Stimulated activated effector memory CD8-positive, alpha-beta T cell treated with anti-CD3 and anti-CD28 coated beads, Interleukin-12 subunit alpha, Interleukin-12 subunit beta, amount 100 ng/mL, for 72 hours (primary cell): Measurements from ENCODE around the gene FNDC3B.
A peak's percentile ranks its signal among the peaks of the same experiment; 100 is the strongest.

Source experiments
- ATAC-seq: fragments of 150-1000 bp; cut with Tn5 transposase; 2 replicates; pipeline ENCODE4 v1.10.0; 2021
- DNase-seq, 2 donors: peaks; one replicate each; pipeline ENCODE4 v3.0.0; 2021 to 2022; ENCODE audit warnings: low spot score in 2 of 2
- H3K27ac Mint-ChIP-seq: one replicate; pipeline ENCODE4 v1.8.0; 2022; ENCODE audit warnings: mild to moderate bottlenecking, mixed read lengths
- H3K36me3 Mint-ChIP-seq: one replicate; pipeline ENCODE4 v1.8.0; 2022; ENCODE audit warnings: mild to moderate bottlenecking, mixed read lengths
- H3K4me1 Mint-ChIP-seq: one replicate; pipeline ENCODE4 v1.8.0; 2022; ENCODE audit warnings: mixed read lengths
- H3K4me3 Mint-ChIP-seq: one replicate; pipeline ENCODE4 v1.8.0; 2022; ENCODE audit warnings: mild to moderate bottlenecking, mixed read lengths
- H3K9me3 Mint-ChIP-seq: one replicate; pipeline ENCODE4 v1.8.0; 2022; ENCODE audit warnings: mixed read lengths

The FNDC3B gene

DNA sequence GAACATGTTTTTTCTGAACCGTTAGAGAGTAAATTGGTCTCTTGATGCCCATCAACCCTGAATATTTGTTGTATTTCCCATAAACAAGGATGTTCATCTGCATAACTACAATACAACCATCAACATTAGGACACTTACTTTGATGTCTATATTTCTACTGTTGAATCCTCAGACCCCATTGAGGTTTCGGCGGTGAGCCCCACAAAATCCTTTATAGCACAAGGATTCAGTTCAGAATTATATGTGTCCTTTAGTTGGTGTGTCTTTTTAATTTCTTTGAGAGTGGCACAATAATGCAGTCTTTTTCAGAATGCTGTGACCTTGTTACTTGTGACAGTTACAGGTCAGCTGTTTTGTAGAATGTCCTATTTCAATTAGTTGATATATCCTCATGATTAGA, 158.0 kb downstream of the FNDC3B start:
- DNase-seq (no peak), ATAC-seq (no peak)
- Mint-ChIP-seq H3K27ac (no peak overlapping the region), H3K36me3 (no peaks in the 10 kb centered on the region), H3K4me3 (no peak overlapping the region), H3K9me3 (no peaks in the 10 kb centered on the region), H3K4me1 (peaks cover 7% of the 10 kb centered on the region)

DNA sequence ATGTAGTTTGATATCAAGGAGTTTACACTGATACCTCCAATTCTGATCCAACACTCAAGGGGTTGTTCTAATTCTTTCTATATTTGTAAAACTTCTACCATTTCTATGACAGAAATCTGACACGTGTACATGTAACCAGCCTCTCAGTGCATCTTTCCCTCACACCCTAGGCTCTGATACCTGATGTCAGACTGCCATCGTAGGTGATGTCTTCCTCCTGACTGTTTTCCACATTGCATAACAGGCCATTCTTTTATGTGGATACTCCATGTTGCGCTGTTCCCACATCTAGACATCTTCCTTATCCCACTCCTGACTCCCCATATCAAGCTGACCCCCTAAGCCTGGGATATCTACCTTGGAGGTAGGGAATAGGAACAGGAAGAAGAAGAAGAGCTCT, 159.1 kb downstream of the FNDC3B start:
- Mint-ChIP-seq H3K27ac (no peak overlapping the region), H3K4me3 (no peak overlapping the region), H3K9me3 (no peaks in the 10 kb centered on the region), H3K36me3 (no peaks in the 10 kb centered on the region), H3K4me1 (peaks cover 4% of the 10 kb centered on the region)
- no peak for ATAC-seq
- DNase-seq, result no peak

- H3K4me3 Mint-ChIP-seq, result no peak overlapping the region
- ATAC-seq (no peak), DNase-seq (no peak)
- peaks cover 4% of the 10 kb centered on the region for H3K4me1 Mint-ChIP-seq
- H3K36me3 Mint-ChIP-seq, result no peaks in the 10 kb centered on the region
- no peak overlapping the region for H3K27ac Mint-ChIP-seq
- H3K9me3 Mint-ChIP-seq, result peaks cover 4% of the 10 kb centered on the region
Measured at GRCh38 chr3:172199850-172200369, 160.5 kb downstream of the FNDC3B start.

DNA sequence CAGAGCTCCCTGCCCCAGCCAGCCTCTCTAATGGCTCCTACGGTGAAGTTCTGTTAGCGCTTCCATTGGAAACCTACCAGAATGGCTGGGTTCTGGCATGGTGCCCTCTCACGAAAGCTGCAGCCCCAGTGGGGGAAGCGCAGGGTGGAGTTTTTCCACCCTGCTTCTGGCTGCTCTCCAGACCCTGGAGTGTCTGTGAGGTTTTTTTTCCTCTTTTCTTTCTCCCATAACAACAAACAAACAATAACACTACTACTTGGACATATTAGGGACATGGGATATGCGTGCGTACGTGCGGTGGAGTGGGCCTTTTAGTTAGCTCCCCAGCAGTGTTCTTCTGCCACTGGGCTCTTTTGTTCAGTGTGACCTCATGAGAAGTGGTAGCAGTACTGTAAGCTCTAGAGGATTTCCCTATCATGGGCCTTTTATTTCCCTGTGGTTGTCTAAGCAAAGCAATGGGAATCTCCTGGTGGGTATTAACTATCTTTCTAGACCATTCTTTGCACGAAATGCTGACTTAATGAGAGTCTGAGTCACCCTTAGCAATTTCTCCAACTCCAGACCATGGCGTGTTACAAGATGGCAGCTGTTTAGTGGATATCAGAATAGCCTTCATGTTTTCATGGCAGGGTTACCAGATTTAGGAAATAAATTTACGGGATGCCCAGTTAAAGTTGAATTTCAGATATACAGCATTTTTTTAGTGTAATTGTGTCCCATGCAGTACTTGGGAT, 161.9 kb downstream of the FNDC3B start:
- Mint-ChIP-seq H3K4me1 (peaks cover 4% of the 10 kb centered on the region), H3K27ac (no peak overlapping the region), H3K4me3 (no peak overlapping the region)

DNA sequence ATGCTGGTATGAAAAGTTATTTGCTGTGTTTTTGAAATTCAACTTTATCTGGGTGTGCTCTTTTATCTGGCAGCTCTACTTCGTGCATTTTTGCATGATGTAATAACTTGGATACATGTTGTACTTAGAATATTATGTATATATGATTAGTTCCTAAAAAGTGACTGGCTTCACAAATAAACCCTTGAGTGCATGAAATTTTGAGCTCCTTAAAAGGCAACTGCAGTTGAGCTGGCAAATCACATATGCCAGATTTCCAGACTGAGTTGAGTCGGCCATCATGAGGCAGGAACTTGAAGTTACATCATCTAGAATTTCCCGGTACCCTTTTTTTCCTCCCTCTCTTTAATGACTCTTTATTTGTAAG, 162.5 kb downstream of the FNDC3B start:
- DNase-seq (no peak), ATAC-seq (no peak)
- Mint-ChIP-seq H3K9me3 (peaks cover 10% of the 10 kb centered on the region), H3K4me1 (peaks cover 4% of the 10 kb centered on the region), H3K27ac (no peak overlapping the region), H3K4me3 (no peak overlapping the region), H3K36me3 (no peaks in the 10 kb centered on the region)

More for the DNA sequence above, 161.9 kb downstream of the FNDC3B start:
- Mint-ChIP-seq H3K9me3 (peaks cover 10% of the 10 kb centered on the region), H3K36me3 (no peaks in the 10 kb centered on the region)
- DNase-seq (no peak), ATAC-seq (no peak)

DNA sequence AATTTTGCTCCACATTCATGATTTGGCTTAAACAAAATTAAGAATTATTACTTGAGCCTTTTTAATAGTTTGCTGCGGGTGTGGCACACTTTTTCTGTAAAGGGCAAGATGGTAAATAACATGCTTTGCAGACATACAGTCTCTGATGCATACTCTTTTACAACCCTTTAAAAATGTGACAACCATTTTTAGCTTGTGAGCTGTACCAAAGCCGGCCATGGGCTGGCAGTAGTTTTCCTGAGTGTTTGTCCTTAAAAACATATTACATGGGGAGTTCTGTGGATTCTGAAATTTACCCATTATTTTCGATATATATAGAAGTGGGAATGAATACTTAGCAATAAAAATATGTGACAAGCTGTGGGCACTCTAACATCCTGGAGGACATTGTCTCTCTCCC, 163.4 kb downstream of the FNDC3B start:
- H3K27ac Mint-ChIP-seq, result no peak overlapping the region
- no peak for ATAC-seq
- no peak for DNase-seq
- no peaks in the 10 kb centered on the region for H3K36me3 Mint-ChIP-seq
- peaks cover 4% of the 10 kb centered on the region for H3K4me1 Mint-ChIP-seq
- H3K4me3 Mint-ChIP-seq, result no peak overlapping the region
- peaks cover 10% of the 10 kb centered on the region for H3K9me3 Mint-ChIP-seq

DNA sequence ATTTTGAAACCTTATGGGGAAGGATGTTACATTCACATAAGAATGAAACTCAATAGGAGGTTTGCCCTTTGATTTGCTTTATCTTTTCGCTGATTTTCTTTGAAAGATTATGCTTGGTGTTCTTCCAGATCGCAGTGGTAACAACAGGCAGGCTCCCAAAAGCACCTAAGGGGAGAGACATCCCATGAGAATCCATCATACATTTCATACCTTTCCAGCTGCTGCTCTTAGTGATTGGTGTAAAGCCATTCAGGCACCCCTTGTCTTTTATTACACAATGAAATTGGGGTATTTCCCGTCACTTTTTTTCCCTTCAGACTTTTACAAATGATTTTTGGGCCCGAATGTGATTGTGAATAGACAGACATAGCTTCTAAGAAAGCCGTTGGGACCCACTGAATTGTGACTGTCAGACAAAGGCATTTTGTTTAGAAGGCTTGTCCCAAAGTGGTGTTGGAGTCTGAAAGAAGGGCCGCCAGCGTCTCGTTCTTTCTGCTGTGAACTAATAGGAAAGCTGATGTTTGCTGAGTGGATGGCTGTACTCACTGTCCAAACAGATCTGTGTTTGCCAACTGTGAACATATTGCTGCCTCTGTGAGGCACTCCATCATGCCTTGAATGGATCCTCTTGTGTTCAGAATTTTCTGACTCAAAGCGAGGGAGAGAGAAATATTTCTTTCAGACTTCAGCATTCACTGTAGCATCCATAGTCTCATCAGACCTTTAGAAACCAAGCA, 164.3 kb downstream of the FNDC3B start:
- H3K9me3 Mint-ChIP-seq, result peaks cover 10% of the 10 kb centered on the region
- H3K27ac Mint-ChIP-seq, result no peak overlapping the region
- peaks cover 4% of the 10 kb centered on the region for H3K4me1 Mint-ChIP-seq
- no peak overlapping the region for H3K4me3 Mint-ChIP-seq
- no peak for DNase-seq
- H3K36me3 Mint-ChIP-seq, result no peaks in the 10 kb centered on the region
- no peak for ATAC-seq

DNA sequence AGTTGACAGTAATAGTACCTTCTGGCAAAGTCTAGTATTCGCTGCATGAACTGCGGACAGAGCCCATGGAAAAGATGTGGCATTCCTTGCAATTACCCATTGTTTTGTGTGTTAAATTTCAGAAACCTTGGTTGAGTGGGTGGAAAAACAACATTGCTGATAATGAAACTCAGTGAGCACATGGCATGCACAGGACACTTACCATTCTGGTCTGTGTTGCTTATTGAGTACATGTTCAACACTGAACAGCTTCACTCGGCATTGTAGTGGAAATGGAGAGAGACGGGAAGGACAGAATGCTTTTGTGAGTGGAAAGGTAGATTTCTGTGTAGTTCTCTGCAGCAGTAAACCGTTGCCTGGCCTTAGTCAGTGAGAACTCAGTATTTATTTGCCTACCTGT, 165.3 kb downstream of the FNDC3B start:
- no peak for DNase-seq
- no peak for ATAC-seq
- peaks cover 4% of the 10 kb centered on the region for H3K4me1 Mint-ChIP-seq
- H3K27ac Mint-ChIP-seq, result no peak overlapping the region
- no peak overlapping the region for H3K4me3 Mint-ChIP-seq
- H3K9me3 Mint-ChIP-seq, result peaks cover 10% of the 10 kb centered on the region
- H3K36me3 Mint-ChIP-seq, result no peaks in the 10 kb centered on the region

- Mint-ChIP-seq H3K9me3 (peaks cover 10% of the 10 kb centered on the region), H3K36me3 (no peaks in the 10 kb centered on the region), H3K4me1 (peaks cover 19% of the 10 kb centered on the region), H3K27ac (no peak overlapping the region), H3K4me3 (no peak overlapping the region)
- ATAC-seq, result no peak
- no peak for DNase-seq
Measured at GRCh38 chr3:172208586-172209332, 169.4 kb downstream of the FNDC3B start.

- Mint-ChIP-seq H3K4me3 (no peak overlapping the region), H3K9me3 (peaks cover 9% of the 10 kb centered on the region), H3K36me3 (no peaks in the 10 kb centered on the region), H3K27ac (no peak overlapping the region), H3K4me1 (peaks cover 18% of the 10 kb centered on the region)
- no peak for DNase-seq
- no peak for ATAC-seq
Measured at GRCh38 chr3:172209333-172210321, 170.2 kb downstream of the FNDC3B start.

DNA sequence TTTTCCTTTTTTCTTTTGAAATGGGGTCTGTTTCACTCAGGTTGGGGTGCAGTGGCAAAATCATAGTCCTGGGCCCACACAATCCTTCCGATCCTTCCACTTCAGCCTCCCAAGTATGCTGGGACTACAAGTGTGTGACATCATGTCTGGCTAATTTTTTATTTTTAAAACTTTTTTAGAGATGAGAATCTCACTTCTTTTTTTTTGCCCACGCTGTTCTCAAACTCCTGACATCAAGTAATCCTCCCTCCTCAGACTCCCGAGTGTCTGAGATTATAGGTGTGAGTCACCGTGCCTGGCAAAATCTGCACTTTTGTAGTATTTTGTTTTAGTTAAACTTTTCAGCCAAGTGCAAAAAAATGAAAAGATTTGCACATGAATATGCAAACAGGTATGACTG, 171.0 kb downstream of the FNDC3B start:
- no peak overlapping the region for H3K4me3 Mint-ChIP-seq
- no peak for ATAC-seq
- no peaks in the 10 kb centered on the region for H3K36me3 Mint-ChIP-seq

DNA sequence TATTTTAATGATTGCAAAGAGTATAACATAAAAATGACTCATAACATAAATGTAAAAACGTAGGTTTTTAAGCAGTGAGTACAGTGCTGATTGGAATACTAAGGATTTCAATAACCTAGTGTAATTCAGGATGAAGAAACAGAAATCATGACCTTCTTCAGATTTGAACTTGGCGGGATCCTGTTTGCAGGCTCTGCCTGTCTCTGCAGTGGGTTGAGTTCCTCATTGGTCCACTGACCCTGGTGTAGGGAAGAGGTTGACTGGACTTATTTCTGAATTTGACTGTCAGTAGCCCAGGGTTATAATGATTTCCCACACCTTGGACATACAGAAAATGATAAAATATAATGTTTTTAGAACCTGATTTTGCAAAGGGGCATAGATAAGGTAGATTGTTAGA, 171.7 kb downstream of the FNDC3B start:
- Mint-ChIP-seq H3K36me3 (no peaks in the 10 kb centered on the region), H3K4me3 (no peak overlapping the region), H3K9me3 (no peaks in the 10 kb centered on the region), H3K4me1 (peaks cover 21% of the 10 kb centered on the region), H3K27ac (no peak overlapping the region)
- ATAC-seq (no peak), DNase-seq (no peak)

More for the DNA sequence above, 171.0 kb downstream of the FNDC3B start:
- Mint-ChIP-seq H3K9me3 (peaks cover 5% of the 10 kb centered on the region), H3K4me1 (peaks cover 21% of the 10 kb centered on the region), H3K27ac (no peak overlapping the region)
- DNase-seq, result no peak

GRCh38 chr3:172213200-172213599, 173.8 kb downstream of the FNDC3B start:
- DNase-seq, result no peak

DNA sequence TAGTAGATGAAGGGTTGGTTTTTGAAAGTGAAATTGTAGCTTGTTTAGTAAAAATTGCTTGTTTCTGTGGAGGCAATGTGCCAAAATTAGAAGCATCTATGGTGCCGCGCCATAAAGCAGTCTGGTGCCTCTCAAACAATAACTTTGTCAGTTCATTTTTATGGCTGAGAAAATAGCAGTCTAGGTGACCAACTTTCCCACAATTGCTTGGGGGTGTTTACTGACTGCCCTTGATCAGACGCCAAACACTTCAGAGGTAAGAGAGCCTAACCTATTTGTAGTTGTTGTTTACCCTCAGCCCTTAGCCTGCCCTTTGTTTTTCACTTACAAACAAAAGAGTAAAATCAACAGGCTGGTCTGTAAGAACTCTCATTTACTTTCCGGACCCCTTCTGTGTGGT, 174.5 kb downstream of the FNDC3B start:
- H3K9me3 Mint-ChIP-seq, result no peaks in the 10 kb centered on the region
- DNase-seq, result no peak
- no peak overlapping the region for H3K27ac Mint-ChIP-seq
- H3K4me1 Mint-ChIP-seq, result peaks cover 28% of the 10 kb centered on the region
- no peak for ATAC-seq
- H3K4me3 Mint-ChIP-seq, result no peak overlapping the region
- no peaks in the 10 kb centered on the region for H3K36me3 Mint-ChIP-seq

More at GRCh38 chr3:172213200-172213599, 173.8 kb downstream of the FNDC3B start:
- Mint-ChIP-seq H3K36me3 (no peaks in the 10 kb centered on the region), H3K27ac (no peak overlapping the region), H3K9me3 (no peaks in the 10 kb centered on the region), H3K4me1 (peaks cover 21% of the 10 kb centered on the region), H3K4me3 (no peak overlapping the region)
- peak; percentile 97 for ATAC-seq
